GM19324 (cell line): ENCODE data around the gene STEEP1.
A peak's percentile ranks its signal among the peaks of the same experiment; 100 is the strongest.

Source experiments
- ATAC-seq: cut with Tn5 transposase; IDR thresholded peaks from one replicate; pipeline ENCODE4 v1.9.1; 2021; ENCODE audit warnings: mild to moderate bottlenecking, moderate library complexity; ENCODE audit not compliant: unreplicated experiment, low FRiP score

Gene STEEP1

DNA sequence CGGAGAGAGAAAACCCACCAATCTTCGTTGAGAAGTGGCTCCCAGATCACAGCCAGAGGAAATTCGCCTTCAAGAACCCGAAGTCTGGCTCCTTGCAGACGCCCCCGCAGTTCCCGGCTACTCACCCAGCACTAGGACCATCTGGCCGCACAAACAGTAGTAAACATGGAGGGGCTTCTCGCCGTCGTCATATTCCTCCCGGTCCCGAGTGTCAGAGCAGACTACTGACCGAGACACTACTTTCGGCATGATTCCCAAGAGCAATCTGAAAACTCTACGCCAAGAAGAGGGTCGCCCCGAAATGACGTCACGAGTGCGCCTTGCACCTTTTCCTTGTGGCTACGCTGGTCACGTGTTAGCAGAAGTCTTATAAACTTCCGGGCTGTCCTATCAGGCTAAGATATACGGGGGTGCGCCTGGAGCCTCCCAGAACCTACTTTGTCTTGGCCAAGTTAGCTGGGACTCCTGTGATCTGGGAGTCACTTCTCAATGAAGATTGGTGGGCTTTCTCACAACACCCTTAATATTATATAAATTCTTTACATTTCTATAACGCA, at the start of gene STEEP1:
STEEP1 (minus strand) TSS at position 303 of the 557 bp plus-strand sequence; CDS start at position 249, 54 bp downstream.
- peak; percentile 85 for ATAC-seq

DNA sequence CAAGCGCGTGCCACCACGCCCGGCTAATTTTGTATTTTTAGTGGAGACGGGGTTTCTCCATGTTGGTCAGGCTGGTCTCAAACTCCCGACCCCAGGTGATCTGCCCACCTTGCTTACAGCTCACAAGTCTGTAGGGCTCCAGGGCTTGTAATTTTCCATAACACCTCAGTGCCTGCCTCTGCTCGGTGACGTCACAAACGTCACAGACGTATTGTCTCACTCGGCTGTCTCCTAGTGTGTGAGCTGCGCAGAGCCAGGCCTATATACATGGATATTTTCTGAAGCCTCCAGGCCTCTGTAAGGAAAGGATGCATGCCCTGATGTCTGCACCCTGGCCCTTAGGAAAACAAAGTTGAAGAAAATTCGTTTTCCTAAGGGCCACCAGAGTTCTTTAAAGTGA, 49.6 kb upstream of the STEEP1 start:
- no peak for ATAC-seq

GRCh38 chrX:119607018-119607389, 41.8 kb upstream of the STEEP1 start:
- ATAC-seq: no peak

DNA sequence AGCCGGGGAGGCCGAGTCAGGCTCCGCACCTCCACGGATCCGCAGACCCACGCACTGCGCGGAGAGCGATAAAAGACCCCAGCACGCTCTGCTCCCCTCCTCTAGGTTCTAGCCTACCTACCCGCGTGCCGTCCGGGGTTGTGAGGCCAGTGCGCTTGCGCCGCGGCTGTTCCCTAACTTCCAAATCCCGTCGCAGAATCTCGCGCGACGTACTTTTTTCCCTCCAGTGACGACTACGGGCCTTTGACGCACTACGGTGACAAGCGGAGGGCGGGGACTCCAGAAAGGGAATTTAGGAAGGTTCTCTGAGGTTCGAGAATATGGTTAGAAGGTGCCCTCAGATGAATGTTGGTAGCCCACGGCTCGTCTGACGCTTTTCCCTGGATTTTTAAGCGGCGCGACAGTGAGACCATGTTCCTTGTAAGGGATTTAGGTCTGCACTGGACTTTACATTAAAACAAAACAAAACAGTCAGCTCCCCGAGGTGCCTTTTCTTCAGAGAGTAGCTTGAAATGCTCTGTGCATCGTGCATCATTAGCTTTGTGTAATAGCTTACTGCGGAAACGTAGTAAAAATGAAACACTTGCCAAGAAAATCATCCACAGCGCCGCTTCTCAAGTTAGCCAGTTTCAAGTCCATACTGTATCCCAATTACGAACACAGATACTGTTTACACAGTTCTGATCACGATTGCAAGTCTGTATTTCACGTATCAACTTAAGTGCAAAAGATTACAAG, 41.2 kb upstream of the STEEP1 start, which contains the start of gene NKRF:
NKRF (minus strand) TSS at position 145 of the 738 bp plus-strand sequence.
- peak; percentile 66 for ATAC-seq

GRCh38 chrX:119605464-119606279, 40.5 kb upstream of the STEEP1 start:
- ATAC-seq: no peak

GRCh38 chrX:119604766-119605463, 39.7 kb upstream of the STEEP1 start:
- ATAC-seq: no peak

GRCh38 chrX:119602701-119603255, 37.6 kb upstream of the STEEP1 start:
- ATAC-seq: no peak

DNA sequence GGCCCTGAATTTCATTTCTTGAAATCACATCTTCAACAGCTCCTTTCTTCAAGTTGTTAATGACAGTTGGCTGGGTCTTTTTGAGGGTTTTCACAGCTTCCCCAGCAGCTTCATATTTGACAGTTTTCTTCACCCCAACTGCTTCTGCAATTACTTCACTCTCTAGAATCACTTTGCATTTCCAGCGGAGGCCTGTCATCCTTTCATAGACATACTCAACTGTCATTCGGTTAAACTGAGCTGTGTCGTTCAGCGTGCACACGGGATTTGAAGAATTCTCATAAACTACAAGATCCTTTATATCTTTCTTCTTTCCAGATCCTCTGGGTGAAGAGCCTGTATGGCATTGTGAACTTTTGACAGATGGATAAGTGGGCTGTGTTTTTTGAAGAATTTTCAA, 24.6 kb upstream of the STEEP1 start:
- no peak for ATAC-seq

DNA sequence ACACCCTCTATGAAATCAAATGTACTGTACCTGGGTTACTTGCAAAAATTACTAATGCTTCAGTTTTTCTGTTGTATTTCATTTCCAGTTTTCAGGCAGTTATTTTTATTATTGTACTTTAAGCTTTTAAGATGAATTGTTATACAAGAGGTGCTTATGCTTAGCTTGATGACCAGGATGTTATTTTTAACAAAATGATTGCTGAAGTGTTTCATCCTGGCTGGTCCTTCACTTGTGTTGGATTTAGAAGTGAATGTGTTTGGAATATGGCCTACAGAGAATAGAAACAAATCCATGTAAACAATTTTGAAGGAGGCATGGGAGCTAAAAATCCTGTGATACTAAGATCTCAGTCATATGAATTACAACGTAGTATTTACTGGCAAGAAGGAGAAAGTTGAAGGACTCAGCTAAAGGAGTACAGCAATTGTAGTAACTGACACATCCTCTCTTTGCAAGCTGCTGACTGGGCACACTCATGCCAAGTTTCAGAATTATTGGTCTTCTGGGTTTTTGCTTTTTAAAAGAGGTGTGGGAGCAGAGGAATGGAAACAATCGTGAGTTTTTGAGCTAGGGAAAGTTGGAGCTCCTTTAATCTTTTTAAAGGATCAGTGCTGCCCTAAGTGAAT, 18.3 kb upstream of the STEEP1 start:
- ATAC-seq: no peak

- no peak for ATAC-seq
Observed at GRCh38 chrX:119579414-119579813, 14.2 kb upstream of the STEEP1 start.

DNA sequence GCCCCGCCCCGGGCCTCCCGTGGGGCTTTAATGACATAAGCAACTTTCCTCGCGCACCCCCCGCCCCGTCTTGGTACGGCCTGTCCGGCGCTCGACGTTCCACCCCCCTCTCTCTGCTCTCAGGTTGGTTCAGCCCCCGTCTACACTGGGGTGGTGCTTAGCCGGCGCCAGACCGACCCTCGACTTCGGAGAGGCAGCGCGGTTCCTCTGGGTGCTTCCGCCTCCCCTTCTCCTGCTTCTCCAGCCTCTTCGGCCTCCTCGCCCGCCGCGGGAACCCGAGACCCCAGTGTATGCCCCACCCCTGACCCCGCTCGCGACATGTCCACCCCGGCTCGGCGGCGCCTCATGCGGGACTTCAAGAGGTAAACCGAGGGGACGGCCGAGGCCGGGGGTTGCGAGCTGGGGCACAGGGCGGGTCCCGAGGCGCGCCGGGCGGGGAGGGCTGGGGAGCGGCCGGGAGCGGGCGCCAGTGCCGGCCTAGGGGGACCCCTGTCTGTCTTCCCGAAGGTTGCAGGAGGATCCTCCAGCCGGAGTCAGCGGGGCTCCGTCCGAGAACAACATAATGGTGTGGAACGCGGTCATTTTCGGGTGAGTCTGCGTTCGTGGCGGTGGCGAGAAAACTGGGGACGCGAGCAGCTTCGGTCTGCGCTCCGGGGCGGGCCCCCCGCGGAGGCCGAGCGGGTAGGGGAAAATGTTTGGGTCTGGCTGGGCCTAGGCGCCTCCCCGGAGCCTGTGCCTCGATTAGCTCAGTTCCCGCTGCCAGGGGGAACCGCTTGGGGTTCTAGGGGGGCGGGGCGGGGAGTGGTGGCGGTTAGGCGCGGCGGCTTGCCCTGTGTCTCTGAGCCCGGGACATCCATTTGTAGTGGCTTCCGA, 9.4 kb upstream of the STEEP1 start, which contains the start of gene UBE2A:
UBE2A (plus strand) TSS at position 170 of the 873 bp plus-strand sequence; CDS start at position 319, 149 bp downstream.
- ATAC-seq: peak; percentile 79

GRCh38 chrX:119573840-119574393, 8.7 kb upstream of the STEEP1 start:
- ATAC-seq: no peak

DNA sequence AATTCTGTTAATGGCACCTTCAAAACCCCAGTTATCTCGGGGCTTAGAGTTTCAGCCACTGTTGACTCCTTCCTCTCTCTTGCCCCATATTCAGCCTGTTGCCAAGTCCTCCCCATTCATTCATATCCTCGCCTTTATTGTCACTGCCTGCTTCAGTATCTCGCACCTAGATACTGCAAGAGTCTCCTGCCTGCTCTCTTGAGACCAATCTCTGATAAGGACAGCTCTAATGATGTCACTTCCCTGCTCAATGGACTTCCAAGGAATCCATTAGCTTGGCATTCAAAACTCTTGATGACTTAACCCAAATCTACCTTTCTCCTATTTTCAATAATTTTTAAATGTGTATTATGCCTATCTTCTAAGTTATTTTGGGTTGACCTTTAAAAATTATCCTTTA, 8.0 kb upstream of the STEEP1 start:
- no peak for ATAC-seq

GRCh38 chrX:119570351-119570835, 5.2 kb upstream of the STEEP1 start:
- ATAC-seq: no peak

- no peak for ATAC-seq
Observed at GRCh38 chrX:119552508-119552907, 12.7 kb downstream of the STEEP1 start.

DNA sequence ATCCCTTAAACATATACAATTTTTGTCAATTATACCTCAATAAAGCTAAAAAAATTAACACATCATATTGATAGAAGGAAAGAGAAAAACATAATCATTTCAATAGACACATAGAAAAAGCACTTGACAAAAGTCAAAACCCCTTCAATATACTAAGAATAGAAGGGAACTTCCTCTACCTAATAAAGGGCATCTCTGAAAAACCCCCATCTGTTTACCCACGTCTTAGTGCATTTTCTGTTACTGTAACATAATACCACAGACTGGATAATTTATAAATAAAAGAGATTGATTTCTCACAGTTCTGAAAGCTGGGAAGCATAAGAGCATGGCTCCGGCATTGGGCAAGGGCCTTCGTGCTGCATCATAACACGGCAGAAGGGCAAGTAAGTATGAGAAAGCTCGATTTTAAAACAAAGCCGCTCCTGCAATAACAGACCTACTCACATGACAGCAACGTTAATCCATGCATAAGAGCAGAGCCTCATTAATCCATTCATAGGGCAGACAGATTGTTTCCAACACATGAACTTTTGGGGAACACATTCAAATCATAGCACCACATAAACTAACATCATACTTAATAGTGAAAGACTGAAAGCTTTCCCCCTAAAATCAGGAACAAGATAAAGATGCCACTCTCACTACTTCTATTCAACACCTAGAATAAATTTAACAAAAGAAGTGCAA, 15.7 kb downstream of the STEEP1 start:
- ATAC-seq: no peak

DNA sequence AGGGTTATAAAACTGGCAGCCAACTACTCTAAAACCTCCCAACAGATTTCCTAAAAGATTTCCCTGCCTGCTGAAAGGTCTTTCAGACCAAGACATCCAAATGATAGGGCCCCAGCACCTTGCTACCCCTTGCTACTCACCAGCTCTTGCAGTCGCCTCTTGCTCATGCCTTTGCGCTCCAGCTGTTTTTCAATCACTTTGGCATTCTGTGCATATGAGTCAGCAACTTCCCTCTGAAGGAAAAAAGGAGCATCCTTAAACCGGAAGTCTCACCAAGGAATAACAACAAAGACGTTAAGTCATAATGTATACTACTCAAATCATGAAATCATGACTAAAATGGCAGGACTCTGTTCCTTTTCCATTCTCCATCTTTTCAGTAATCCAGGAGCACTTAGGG, 24.0 kb downstream of the STEEP1 start:
- no peak for ATAC-seq

GRCh38 chrX:119539872-119540271, 25.3 kb downstream of the STEEP1 start:
- ATAC-seq: no peak
